C4-2B (cell line): ENCODE data around the gene TAOK1.
"Not testable (repeated sequence)": the region's sequence is repeated elsewhere in the genome, so short reads cannot be mapped to it uniquely, and the experiment has no call there.

ENCODE experiments used
- H3K27ac ChIP-seq: fragments of 450-650 bp; 2 replicates; pipeline ENCODE4 v1.5.1; 2017
- CTCF ChIP-seq: fragments of 450-650 bp; conservative IDR thresholded peaks from 2 replicates; pipeline ENCODE4 v1.5.1; 2017; ENCODE audit warnings: mild to moderate bottlenecking
- ZFX ChIP-seq: fragments of 450-650 bp; IDR thresholded peaks from 2 replicates; pipeline ENCODE4 v1.6.1; 2017

TAOK1 gene

GRCh38 chr17:29444589-29444988 is 54.4 kb downstream of the TAOK1 start:
- H3K27ac ChIP-seq = no peak overlapping the region
- no peak for TF ChIP-seq ZFX
- TF ChIP-seq CTCF = no peak

GRCh38 chr17:29445844-29446243 is 55.7 kb downstream of the TAOK1 start:
- H3K27ac ChIP-seq = no peak overlapping the region
- TF ChIP-seq CTCF = no peak
- TF ChIP-seq ZFX = no peak

- TF ChIP-seq CTCF = no peak
- no peak for TF ChIP-seq ZFX
- no peak overlapping the region for H3K27ac ChIP-seq
Observed at GRCh38 chr17:29449865-29450671, 59.9 kb downstream of the TAOK1 start.

GRCh38 chr17:29451121-29451742 is 61.1 kb downstream of the TAOK1 start:
- TF ChIP-seq ZFX (no peak), CTCF (no peak)
- H3K27ac ChIP-seq = no peak overlapping the region

- H3K27ac ChIP-seq = no peak overlapping the region
- TF ChIP-seq CTCF (no peak), ZFX (no peak)
Observed at GRCh38 chr17:29458066-29458465, 67.9 kb downstream of the TAOK1 start.

- H3K27ac ChIP-seq = no peak overlapping the region
- TF ChIP-seq CTCF = no peak
- TF ChIP-seq ZFX = no peak
Observed at GRCh38 chr17:29461483-29462206, 71.5 kb downstream of the TAOK1 start.

GRCh38 chr17:29469276-29469675 is 79.1 kb downstream of the TAOK1 start:
- TF ChIP-seq CTCF (no peak), ZFX (no peak)
- no peak overlapping the region for H3K27ac ChIP-seq

- not testable (repeated sequence) for H3K27ac ChIP-seq
Observed at GRCh38 chr17:29473437-29473836, 83.3 kb downstream of the TAOK1 start.
